Activated naive CD4-positive, alpha-beta T cell (primary cell): ENCODE measurements around the gene TTC39C.
A peak's percentile ranks its signal among the peaks of the same experiment; 100 is the strongest.
"Not testable (repeated sequence)": the region's sequence is repeated elsewhere in the genome, so short reads cannot be mapped to it uniquely, and the experiment has no call there.

Experiments used
- DNase-seq, 4 experiments: peaks; one replicate each; lab custom pipeline; 2025; lab: John Stamatoyannopoulos, UW

The TTC39C gene

GRCh38 chr18:24018299-24018886, 3.8 kb downstream of the TTC39C start:
- DNase-seq, result no peak

GRCh38 chr18:24019641-24020331, 5.2 kb downstream of the TTC39C start:
- DNase-seq, result peak in 1 of 4 experiments; percentile 9

DNA sequence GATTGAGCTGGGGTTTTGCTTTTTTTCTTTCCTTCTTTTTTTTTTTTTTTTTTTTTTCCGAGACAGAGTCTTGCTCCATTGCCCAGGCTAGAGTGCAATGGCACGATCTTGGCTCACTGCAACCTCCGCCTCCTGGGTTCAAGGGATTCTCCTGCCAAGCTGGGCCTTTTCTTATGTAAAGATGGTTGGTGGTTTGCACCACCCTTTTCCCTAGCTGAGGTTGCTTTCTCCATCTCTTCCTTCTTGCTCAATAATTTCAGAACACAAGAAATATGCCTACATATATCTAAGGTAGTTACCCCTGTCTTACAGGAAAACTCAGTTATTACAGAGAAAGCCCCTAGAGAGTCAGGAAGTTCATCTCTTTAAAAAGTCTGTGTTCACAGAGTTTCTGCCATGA, 7.0 kb downstream of the TTC39C start:
- no peak for DNase-seq

GRCh38 chr18:24022161-24022560, 7.6 kb downstream of the TTC39C start:
- DNase-seq, result no peak

DNA sequence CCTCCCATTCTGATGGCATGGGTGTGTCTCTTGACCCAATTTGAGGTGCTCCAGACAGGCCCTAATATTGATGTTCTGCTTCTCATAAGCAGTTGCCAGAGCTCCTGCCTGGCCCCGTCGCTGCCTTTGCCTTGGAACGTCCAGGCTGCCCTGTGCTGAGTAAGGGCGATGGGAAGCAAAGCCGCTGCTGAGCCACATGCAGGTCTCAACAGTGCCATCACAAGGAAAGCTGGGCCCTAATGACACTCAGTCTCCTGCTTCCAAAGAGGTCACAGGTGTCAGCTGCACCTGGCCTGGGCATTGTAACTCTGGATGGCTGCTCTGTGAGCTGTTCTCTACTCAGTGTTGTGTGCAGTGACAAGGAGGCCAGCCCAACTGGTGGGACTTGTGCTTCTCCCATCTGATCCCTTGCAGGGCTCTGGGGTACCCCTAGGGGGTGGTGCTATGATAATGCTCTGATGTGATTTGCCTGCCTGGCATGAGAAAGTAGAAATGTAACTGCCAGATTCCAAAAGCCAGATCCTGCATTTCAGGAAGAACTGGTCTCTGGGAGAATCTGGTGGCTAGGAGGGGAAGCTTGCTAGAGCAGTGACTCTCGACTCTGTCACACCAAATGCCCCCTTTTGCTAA, 8.7 kb downstream of the TTC39C start:
- DNase-seq, result no peak

DNA sequence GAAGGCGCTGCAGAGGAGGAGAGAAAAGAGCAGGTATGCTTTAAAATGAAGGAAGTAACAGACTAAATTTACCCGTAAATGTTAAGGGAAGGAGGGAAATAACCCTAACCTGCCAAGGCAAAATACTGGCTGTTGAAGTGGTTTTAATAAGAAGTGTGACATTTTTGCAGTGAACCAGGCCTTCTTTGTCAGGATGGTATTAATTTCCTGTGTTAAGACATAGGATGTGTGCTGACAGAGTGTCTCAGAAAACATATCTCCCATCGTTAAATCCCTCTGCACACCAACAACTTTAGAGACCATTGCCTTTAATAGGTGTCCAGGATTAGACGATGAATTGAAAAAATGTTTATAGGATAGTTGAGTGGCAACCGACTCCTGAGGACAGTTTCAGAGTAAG, 9.9 kb downstream of the TTC39C start:
- DNase-seq, result no peak

DNA sequence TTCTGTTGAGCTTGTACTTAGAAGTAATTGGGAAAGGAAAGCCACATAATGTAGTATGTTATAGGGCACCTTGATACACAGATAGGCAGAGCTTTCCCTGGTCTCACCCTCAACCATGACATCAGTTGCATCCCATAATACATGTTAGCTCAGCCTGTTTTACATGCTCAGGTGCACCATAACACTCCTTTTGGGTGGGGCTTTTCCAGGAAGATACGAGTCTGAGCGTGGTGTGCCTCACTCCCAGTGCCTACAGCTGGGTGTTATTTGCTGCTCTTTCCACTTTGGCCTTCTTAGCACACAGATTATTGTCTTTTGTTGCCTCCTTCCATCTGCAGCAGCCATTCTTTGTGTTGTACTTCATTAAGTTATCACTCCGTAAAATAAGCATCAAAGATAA, 11.9 kb downstream of the TTC39C start:
- no peak for DNase-seq

DNA sequence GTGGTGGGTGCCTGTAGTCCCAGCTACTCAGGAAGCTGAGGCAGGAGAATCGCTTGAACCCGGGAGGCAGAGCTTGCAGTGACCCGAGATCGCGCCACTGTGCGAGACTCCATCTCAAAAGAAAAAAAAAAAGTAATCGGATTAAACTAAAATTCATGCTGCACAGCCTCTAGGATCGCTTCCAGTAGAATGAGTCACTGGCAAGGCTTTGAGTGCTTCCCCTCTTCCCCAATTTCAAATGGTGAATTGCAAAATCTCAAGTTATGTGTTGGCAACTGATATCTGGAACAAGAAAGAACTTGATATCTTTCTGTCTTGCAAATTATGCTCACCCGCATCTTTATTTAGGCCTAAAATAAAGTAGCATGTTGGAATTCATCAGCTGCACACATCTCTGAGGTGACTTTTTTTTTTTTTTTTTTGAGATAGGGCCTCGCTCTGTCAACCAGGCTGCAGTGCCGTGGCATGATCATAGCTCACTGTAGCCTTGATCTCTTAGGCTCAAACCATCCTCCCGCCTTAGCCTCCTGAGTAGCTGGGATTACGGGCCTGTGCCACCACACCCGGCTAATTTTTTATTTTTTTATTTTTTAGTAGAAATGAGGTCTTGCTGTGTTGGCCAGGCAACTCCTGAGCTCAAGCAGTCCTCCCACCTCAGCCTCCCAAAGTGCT, 12.7 kb downstream of the TTC39C start:
- DNase-seq, result no peak

DNA sequence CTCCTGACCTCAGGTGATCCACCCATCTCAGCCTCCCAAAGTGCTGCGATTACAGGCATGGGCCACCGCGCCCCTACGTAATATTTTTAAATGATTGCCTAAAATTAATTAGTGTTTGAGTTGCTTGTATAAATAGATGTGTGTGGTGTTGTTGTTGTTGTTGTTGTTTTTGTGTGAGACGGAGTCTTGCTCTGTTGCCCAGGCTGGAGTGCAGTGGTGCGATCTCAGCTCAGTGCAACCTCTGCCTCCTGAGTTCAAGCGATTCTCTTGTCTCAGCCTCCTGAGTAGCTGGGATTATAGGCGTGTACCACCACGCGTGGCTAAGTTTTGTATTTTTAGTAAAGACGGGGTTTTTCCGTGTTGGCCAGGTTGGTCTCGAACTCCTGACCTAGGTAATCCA, 14.4 kb downstream of the TTC39C start:
- not testable (repeated sequence) for DNase-seq

DNA sequence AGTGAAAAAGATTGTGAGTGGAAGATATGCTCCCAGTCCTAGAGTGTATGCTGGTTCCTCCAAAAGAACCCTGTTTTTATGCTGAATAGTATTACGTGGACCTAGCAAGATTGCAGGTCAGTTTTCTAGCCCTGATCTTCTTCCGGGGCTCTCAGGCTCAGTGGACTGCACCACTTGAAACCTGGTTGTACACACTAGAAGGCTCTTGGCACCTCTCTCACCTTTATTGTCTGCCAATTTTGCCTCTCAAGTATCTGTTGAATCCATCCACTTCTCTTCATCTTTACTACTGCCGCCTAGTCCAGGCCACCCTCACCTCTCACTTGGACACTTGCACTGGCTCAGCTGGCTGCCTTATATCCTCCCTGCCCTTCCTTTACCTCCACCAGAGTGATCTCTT, 16.8 kb downstream of the TTC39C start:
- DNase-seq, result no peak

GRCh38 chr18:24031916-24032315, 17.4 kb downstream of the TTC39C start:
- no peak for DNase-seq

DNA sequence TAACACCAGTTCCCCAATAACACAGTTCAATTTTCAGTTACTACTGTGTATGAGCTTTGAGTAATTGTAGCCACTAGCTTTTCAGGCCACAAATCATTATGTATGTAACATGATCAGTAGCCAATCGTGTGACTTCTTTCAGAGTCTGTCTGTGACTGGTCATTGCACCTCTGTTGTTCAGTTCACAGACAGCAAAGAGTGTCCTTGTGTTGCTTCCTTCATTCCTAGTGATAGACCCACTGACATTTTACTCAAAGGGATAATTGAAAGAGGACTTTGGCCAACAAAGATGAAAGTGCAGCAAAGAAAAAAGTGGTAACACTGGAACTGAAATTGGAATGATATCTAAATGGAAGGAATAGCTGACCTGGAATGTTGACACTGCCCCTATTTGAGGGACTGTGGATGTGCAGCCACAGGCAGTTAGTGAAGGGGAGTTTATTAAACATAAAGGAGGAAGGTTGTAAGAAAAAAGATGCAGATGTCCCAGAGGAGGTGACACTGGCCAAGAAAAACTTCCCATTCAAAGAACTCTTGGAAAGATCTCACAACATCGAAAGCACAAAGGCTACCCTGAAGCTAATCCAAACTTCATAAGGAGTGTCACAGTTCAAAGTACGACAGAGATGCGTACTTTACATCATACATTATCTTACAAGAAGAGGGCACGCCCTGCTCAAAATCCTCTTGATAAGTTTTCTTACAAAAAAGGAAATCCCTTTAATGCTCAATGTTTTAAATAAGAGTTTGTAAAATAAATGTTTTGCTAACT, 19.3 kb downstream of the TTC39C start:
- DNase-seq, result no peak

- DNase-seq, result no peak
Measured at GRCh38 chr18:24035316-24035715, 20.8 kb downstream of the TTC39C start.

- DNase-seq, result no peak
Measured at GRCh38 chr18:24039671-24040070, 25.1 kb downstream of the TTC39C start.

GRCh38 chr18:24041691-24042090, 27.1 kb downstream of the TTC39C start:
- no peak for DNase-seq

- DNase-seq, result no peak
Measured at GRCh38 chr18:24043403-24043802, 28.8 kb downstream of the TTC39C start.

- DNase-seq, result no peak
Measured at GRCh38 chr18:24048261-24048660, 33.7 kb downstream of the TTC39C start.

DNA sequence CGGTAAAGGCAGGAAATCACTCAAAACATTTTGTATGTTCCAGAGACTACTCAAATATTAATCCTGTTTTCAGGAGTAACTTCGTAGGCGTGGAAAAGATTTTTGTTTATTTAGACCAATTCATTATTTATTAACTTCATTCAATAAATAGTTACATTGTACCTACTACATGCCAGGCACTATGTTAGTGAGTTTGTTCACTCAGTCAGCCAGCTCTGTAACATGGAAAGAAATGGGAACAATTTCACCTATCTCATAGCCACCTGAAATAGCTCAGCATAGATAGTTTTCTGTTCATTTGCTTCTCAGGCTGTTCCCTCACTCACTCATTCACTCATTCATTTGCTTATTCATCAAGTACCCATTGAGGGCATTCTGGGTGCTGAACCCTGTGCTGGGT, 34.6 kb downstream of the TTC39C start:
- no peak for DNase-seq

- DNase-seq, result no peak
Measured at GRCh38 chr18:24051031-24051947, 36.7 kb downstream of the TTC39C start.

- DNase-seq, result no peak
Measured at GRCh38 chr18:24052053-24052452, 37.5 kb downstream of the TTC39C start.

- no peak for DNase-seq
Measured at GRCh38 chr18:24053211-24053610, 38.7 kb downstream of the TTC39C start.
